GM23338 (cell line): ENCODE results near the gene TRAF2.

Experiments
- CREB1 ChIP-seq: fragments of 250-450 bp; sonication (Bioruptor Pico); IDR thresholded peaks from 2 replicates; pipeline ENCODE4 v1.5.0; 2020; ENCODE audit warnings: low read depth, mild to moderate bottlenecking, moderate library complexity
- CTCF ChIP-seq, 2 experiments: fragments of 200-600 bp in 1 of 2; sonication (generic) in 1 of 2; conservative IDR thresholded peaks; 2 replicates each; pipeline versions ENCODE4 v1.5.1 to v1.6.1; 2016 to 2017; ENCODE audit warnings: antibody characterized with exemption in 2 of 2, low read depth in 2 of 2, mild to moderate bottlenecking in 2 of 2, moderate library complexity in 1 of 2
- EZH2phosphoT487 ChIP-seq: fragments of 200-600 bp; sonication (generic); IDR thresholded peaks from one replicate; pipeline ENCODE4 v1.8.1; 2018; ENCODE audit warnings: antibody characterized with exemption; ENCODE audit not compliant: unreplicated experiment
- POLR2AphosphoS5 ChIP-seq: IDR thresholded peaks from 2 replicates; pipeline ENCODE4 v1.6.1; 2016; ENCODE audit warnings: antibody characterized with exemption, low read depth
- REST ChIP-seq: IDR thresholded peaks from one replicate; pipeline ENCODE4 v1.6.1; 2018; ENCODE audit warnings: antibody characterized with exemption; ENCODE audit not compliant: unreplicated experiment

- TF ChIP-seq CTCF (conservative IDR thresholded peaks at IDR 0.05; ENCODE audit: low read depth in 2 of 2): peak in 1 of 2 experiments; percentile 18; a peak in 1 of 4 replicates
- TF ChIP-seq POLR2AphosphoS5: no peak
- no peak for TF ChIP-seq CREB1 (CRISPR knock-in tag)
- TF ChIP-seq EZH2phosphoT487: no peak
- TF ChIP-seq REST: no peak
These were observed 32.7 kb upstream of the TRAF2 start for GRCh38 chr9:136853596-136854112.
